Endodermal cell (in vitro differentiated cells): ENCODE measurements around the gene RAB34. TPM values are rescaled to one million over a fixed set of nuclear protein-coding genes. Genes with fewer than 3 reads are reported as not detected.

Experiments
- DNase-seq: peaks from one replicate; pipeline ENCODE4 v3.0.0-alpha.2; 2017
- H3K27ac ChIP-seq: 2 replicates; pipeline ENCODE4 v1.5.1; 2013; ENCODE audit warnings: mild to moderate bottlenecking, low read depth, low read length, moderate library complexity
- H3K27me3 ChIP-seq: 2 replicates; pipeline ENCODE4 v1.6.1; 2013; ENCODE audit warnings: mild to moderate bottlenecking, low read length, moderate library complexity; ENCODE audit not compliant: insufficient read depth, control insufficient read depth, poor library complexity, severe bottlenecking
- H3K36me3 ChIP-seq: 2 replicates; pipeline ENCODE4 v1.7.0; 2013; ENCODE audit warnings: mild to moderate bottlenecking, low read length, moderate library complexity; ENCODE audit not compliant: control insufficient read depth, insufficient read depth
- H3K4me1 ChIP-seq: one replicate; pipeline ENCODE4 v1.7.0; 2013; ENCODE audit warnings: low read length; ENCODE audit not compliant: control insufficient read depth, insufficient read depth
- H3K4me3 ChIP-seq: 2 replicates; pipeline ENCODE4 v1.5.1; 2013; ENCODE audit warnings: mild to moderate bottlenecking, low read length, moderate library complexity
- H3K9ac ChIP-seq: 2 replicates; pipeline ENCODE4 v1.6.1; 2013; ENCODE audit warnings: mild to moderate bottlenecking, low read length, moderate library complexity; ENCODE audit not compliant: poor library complexity, severe bottlenecking; ENCODE audit errors: extremely low read depth
- H3K9me3 ChIP-seq: 2 replicates; pipeline ENCODE4 v1.6.1; 2013; ENCODE audit warnings: mild to moderate bottlenecking, low read length, moderate library complexity; ENCODE audit not compliant: control insufficient read depth
- H3K27ac Mint-ChIP-seq: 2 replicates; pipeline ENCODE4 v1.8.0; 2020; ENCODE audit warnings: mixed read lengths
- H3K27me3 Mint-ChIP-seq: 2 replicates; pipeline ENCODE4 v1.8.0; 2021; ENCODE audit warnings: mild to moderate bottlenecking, mixed read lengths; ENCODE audit not compliant: insufficient read depth
- H3K36me3 Mint-ChIP-seq: 2 replicates; pipeline ENCODE4 v1.8.0; 2020; ENCODE audit warnings: low read depth, mixed read lengths
- H3K4me1 Mint-ChIP-seq: 2 replicates; pipeline ENCODE4 v1.8.0; 2020; ENCODE audit warnings: mixed read lengths
- H3K4me3 Mint-ChIP-seq: 2 replicates; pipeline ENCODE4 v1.8.0; 2020; ENCODE audit warnings: mild to moderate bottlenecking, moderate library complexity, mixed read lengths
- H3K9me3 Mint-ChIP-seq: 2 replicates; pipeline ENCODE4 v1.8.0; 2020; ENCODE audit warnings: mild to moderate bottlenecking, mixed read lengths
- CTCF ChIP-seq: fragments of 200-600 bp; sonication (generic); conservative IDR thresholded peaks from 2 replicates; pipeline ENCODE4 v1.5.0; 2021; ENCODE audit warnings: antibody characterized with exemption, mild to moderate bottlenecking
- WGBS, 2 experiments: methylation state at CpG; one replicate each; pipeline versions ENCODE4 v1.1.5 to v1.1.7; 2013; ENCODE audit warnings: missing lambda C conversion rate in 2 of 2, mixed read lengths in 1 of 2; ENCODE audit not compliant: insufficient coverage in 1 of 2, insufficient read length in 1 of 2; 5-methylcytosine and 5-hydroxymethylcytosine counted together
- total RNA-seq, 2 donors: library from RNA; stranded (reverse); fragmentation: NEBNext Ultra II Directional in 1 of 2; extraction: Animal tissue kit (Norgen Biotek cat#: 25700) in 1 of 2; gene quantifications; 2 replicates in 1 of 2; 3 replicates in 1 of 2; pipeline ENCODE4 v1.2.1, GENCODE V29; 2021

The RAB34 gene
- total RNA-seq, 2 donors from 2014 or later: 111 to 112 TPM

GRCh38 chr17:28715217-28715616 lies 2.5 kb downstream of the RAB34 start:
- H3K4me3 Mint-ChIP-seq: no peak overlapping the region
- WGBS, 2 experiments: 93% methylated on average over 2 of the region's 2 CpGs; no CpG with 5 or more reads in 1 of the 2 experiments
- no peak for DNase-seq
- no peaks in the 10 kb centered on the region for H3K27me3 Mint-ChIP-seq
- Histone ChIP-seq H3K27me3 (no peaks in the 10 kb centered on the region), H3K4me1 (no peaks in the 10 kb centered on the region), H3K9me3 (no peaks in the 10 kb centered on the region), H3K36me3 (peaks cover 27% of the 10 kb centered on the region), H3K9ac (no peak overlapping the region), H3K27ac (no peak overlapping the region), H3K4me3 (no peak overlapping the region)
- H3K4me1 Mint-ChIP-seq: peaks cover 27% of the 10 kb centered on the region
- no peak for TF ChIP-seq CTCF
- H3K27ac Mint-ChIP-seq: no peak overlapping the region
- H3K36me3 Mint-ChIP-seq: peaks cover 25% of the 10 kb centered on the region
- no peaks in the 10 kb centered on the region for H3K9me3 Mint-ChIP-seq

GRCh38 chr17:28714281-28714680 lies 3.4 kb downstream of the RAB34 start:
- peaks cover 22% of the 10 kb centered on the region for H3K36me3 Mint-ChIP-seq
- no peak overlapping the region for H3K27ac Mint-ChIP-seq

GRCh38 chr17:28712705-28713415 lies 4.8 kb downstream of the RAB34 start:
- no peak overlapping the region for H3K4me3 ChIP-seq
- no peaks in the 10 kb centered on the region for H3K9me3 ChIP-seq
- H3K4me1 Mint-ChIP-seq: peaks cover 17% of the 10 kb centered on the region
- TF ChIP-seq CTCF: no peak
- peaks cover 27% of the 10 kb centered on the region for H3K36me3 ChIP-seq
- no peaks in the 10 kb centered on the region for H3K4me1 ChIP-seq
- peak overlapping the region; percentile 89 for H3K27ac ChIP-seq
- 82 to 93% methylated on average over 3 to 6 of the region's 7 CpGs for WGBS, 2 experiments
- H3K27me3 Mint-ChIP-seq: no peaks in the 10 kb centered on the region
- DNase-seq: peak; percentile 52
- H3K4me3 Mint-ChIP-seq: peak overlapping the region; percentile 75
- no peaks in the 10 kb centered on the region for H3K27me3 ChIP-seq
- no peaks in the 10 kb centered on the region for H3K9me3 Mint-ChIP-seq
- peak overlapping the region; percentile 98 for H3K27ac Mint-ChIP-seq
- H3K36me3 Mint-ChIP-seq: peaks cover 22% of the 10 kb centered on the region
- H3K9ac ChIP-seq: no peak overlapping the region

More at GRCh38 chr17:28714281-28714680, 3.4 kb downstream of the RAB34 start:
- H3K9me3 Mint-ChIP-seq: no peaks in the 10 kb centered on the region
- H3K4me1 Mint-ChIP-seq: peaks cover 25% of the 10 kb centered on the region
- H3K9me3 ChIP-seq: no peaks in the 10 kb centered on the region
- H3K4me3 ChIP-seq: no peak overlapping the region
- H3K4me3 Mint-ChIP-seq: no peak overlapping the region
- peaks cover 27% of the 10 kb centered on the region for H3K36me3 ChIP-seq
- no peak for TF ChIP-seq CTCF
- no peak overlapping the region for H3K9ac ChIP-seq
- 94 to 100% methylated on average over 1 to 3 of the region's 3 CpGs for WGBS, 2 experiments
- no peak overlapping the region for H3K27ac ChIP-seq
- DNase-seq: no peak
- no peaks in the 10 kb centered on the region for H3K27me3 Mint-ChIP-seq
- no peaks in the 10 kb centered on the region for H3K4me1 ChIP-seq
- H3K27me3 ChIP-seq: no peaks in the 10 kb centered on the region
